Superior temporal gyrus (tissue), 1 donor: Measurements from ENCODE around the gene EXOC2.
"Not testable (repeated sequence)": the region's sequence is repeated elsewhere in the genome, so short reads cannot be mapped to it uniquely, and the experiment has no call there.

ENCODE experiments used
- DNase-seq: peaks from one replicate; pipeline ENCODE4 v3.0.0-alpha.2; 2016; ENCODE audit errors: extremely low spot score

The EXOC2 gene

DNA sequence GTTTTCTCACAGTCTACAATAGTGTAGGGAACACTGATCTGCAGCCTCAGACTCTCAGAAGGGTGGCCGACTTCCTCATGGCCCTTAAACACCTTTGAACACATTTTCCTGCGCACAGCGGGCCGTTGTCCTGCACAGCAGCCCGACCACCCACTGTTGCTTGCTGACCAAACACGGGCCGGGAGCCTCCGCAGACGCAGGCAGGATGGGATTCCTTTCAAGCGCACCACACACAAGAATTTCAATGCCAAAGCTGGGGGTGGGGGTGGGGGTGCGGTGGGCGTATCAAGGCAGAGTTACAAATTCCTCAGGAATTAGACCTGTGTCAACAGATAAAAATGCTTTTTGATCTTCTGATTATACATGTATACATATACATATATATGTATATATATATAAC is 110.6 kb downstream of the EXOC2 start:
- DNase-seq = no peak

DNA sequence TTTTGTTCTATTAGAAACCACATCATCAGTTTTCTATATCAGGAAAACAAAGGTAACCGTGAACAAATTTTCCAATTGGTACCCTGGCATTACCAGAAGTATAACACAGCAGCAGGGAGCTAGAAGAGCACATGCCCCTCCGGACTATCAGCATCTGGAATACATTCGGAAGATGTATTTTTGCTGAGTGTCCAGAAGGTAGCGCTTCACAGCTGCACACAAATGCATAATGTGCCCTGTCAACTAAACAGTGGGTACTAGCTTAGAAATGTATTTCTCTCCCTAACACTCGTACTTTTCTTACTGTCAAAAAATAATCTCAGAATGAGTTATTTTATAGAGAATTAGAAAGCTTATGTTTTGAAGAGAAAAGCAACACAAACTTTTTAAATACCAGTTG is 113.6 kb downstream of the EXOC2 start:
- DNase-seq = no peak

DNA sequence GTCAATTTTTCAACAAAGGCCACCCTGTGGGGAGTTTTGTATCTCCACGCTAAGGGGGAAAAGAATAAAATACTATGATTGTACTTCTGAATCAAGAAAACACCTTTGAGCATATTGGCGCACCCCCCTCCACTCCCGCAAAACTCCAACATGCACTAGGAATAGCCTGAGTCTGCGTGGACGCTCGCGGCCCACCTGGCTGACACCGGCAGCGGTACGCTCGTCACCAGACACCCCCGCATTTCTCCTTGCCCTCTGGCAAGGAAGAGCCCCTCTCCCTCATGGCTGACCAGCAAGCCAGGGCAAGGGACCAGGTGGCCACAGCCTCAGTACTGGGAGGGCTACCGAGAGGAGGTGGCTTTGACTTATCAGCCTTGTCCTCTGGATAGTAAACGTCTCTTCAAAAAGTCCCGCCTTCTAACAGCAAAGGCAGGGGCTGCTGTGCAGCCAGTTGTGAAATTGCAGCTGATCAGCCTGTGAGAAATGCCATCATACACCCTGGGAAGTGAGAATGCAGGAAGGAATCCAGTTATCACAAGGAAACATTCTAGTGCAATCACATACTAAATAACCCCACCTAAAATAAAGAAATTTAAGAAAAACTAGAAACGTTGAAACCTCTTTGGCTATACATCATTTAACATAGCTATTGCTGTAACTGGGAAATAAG is 120.2 kb downstream of the EXOC2 start:
- no peak for DNase-seq

DNA sequence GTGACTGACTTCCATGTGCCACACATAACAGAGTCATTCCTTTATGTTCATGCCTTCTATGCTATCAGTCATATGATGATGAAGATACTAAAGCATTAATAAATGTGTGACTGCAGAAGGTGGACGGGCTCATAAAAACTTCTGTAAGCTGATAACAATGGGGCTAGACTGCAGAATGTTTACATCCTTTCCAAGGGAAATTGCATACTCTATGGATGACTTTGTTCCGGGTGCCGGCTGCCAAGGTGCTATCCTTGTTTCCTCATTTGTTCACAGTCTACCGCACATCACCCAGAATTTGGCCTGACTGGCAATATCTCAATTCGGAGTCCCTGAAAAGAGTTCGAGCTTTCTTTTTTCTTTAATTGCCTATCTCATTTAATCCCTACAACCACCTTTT is 121.0 kb downstream of the EXOC2 start:
- no peak for DNase-seq

DNA sequence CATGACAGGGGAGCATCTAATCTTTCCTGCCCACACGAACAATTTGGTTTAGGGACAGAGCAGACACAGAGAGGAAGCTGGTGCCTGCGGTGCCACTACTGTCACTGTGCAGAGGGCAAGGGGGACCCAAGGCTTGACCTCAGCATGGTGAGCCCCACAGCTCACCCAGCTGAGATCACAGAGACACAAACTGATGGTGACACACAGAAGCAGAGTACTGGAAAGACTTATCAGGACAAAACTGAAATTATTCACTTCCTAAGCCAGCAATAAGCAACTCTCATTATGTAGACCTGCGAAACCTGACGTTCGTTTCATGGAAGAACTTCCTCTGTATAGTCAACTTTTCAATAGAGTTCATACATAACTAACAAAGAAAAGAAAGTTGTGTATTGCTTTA is 122.1 kb downstream of the EXOC2 start:
- DNase-seq = no peak

DNA sequence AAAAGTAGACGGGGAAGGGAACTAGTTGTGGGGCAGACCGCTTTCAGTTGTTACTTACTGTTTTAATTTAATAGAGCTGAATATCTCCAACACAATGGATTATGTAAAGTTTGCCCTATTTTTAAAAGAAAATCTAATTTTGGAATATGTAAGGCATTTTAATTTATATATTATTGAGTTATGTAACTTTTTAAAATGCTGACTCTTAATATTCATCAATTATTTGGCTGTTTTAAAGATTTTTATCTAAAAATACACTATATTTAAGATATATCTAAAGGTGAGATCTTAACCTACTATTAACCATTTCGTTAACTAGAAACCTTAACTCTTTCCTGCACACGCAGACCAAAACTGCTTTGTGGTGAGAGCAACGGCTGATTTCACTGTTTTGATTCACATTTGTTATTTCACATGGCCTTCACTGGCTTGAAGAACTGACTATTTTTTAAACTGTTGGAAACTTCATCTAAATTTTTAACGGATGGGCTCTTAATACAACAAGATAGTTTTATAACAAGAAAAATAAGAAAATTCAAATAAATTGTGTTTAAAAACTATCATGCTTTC is 123.9 kb downstream of the EXOC2 start:
- no peak for DNase-seq

DNA sequence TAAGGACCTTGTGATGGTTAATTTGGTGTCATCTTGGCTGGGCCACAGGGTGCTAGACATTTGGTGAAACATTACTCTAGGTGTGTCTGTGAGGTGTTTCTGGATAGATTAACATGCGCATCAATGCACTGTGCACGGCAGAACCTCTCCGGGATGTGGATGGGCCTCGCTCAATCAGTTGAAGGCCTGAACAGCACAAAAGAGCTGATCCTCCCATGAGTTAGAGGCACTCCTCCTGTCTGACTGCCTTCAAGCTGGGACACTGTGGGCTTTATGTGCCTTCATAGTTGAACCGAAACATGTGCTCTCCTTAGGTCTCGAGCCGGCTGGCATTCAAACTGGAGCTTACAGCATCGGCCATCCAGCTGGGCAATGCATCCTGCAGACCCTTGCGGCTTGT is 124.9 kb downstream of the EXOC2 start:
- DNase-seq = no peak

DNA sequence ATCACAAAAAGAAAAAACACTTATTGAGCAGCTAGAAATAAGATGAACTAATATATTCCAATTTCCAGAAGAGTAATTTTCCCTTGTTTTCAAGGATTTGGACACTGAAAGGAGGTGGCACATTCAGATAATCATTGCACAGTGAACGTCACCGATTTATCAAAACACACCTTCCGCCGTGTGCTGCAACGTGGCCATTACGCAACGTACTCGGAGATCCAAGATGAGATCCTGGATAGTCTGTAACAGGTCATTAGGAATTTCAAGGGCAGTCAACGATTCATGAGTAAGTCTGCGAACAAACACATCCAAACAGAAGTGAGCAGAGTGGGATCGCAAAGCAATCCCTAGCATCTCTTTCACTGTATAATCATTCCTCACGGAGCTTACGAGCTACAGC is 129.1 kb downstream of the EXOC2 start:
- DNase-seq = no peak

DNA sequence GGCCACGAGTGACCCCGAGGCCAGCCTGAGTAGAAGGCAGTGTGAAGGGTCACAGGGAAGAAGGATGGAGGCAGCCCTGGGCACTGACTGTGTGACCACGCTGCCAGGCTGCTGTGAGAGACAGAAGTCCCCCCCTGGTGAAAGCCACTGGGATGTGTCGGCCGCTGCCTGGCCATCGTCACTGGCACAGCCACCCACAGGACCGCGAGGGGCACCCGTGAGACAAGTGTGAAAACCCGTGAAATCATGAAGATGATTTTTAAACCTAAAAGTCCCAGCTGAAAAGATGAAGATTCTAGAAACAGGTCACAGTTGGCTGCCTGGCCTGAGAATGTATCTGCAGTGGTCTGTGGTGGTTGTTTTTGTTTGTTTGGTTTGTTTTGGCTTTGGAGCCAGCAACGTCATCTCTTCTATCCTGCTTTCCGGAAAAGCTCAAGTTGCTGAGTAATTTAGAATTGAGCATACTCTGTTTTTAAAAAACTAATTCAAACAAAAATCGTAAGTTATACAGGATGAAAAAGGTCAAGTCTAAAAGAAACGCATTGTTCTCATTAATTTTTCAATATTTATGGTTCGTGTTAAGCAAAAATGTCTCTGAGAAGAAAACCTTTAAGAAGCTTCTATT is 130.8 kb downstream of the EXOC2 start:
- DNase-seq = no peak

DNA sequence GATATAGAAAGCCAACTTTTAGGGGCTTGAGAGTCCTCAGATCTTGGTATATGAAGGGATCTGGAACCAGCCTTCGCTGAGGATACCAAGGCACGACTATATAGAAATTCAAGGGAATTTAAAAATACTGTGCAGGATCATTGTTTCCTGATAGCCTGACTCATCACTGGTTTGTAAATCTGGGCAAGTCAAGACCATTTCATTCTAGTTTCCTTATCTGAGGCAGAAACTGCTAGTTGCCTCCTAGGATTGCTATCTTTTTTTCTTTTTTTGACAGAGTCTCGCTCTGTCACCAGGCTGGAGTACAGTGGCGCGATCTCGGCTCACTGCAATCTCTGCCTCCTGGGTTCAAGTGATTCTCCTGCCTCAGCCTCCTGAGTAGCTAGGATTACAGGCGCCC is 131.6 kb downstream of the EXOC2 start:
- DNase-seq = not testable (repeated sequence)

DNA sequence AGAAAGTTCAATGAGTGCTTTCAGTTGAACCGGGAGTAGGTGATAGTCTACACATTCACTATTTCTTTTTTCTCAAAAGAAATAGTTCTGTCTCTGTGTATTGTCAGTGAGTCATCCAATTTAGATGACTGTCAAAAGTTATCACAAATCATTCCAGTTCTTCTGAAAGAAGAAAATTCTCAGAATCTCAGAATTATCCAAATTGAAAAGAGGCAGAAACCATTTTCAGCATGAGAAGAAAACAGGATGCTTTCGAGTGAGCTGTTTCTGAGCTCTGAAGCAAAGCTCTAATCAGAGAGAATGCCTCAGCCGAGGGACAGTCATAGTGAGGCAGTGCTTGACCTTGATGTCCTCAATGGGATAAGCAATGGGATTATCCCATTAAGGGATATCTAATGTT is 134.0 kb downstream of the EXOC2 start:
- no peak for DNase-seq

DNA sequence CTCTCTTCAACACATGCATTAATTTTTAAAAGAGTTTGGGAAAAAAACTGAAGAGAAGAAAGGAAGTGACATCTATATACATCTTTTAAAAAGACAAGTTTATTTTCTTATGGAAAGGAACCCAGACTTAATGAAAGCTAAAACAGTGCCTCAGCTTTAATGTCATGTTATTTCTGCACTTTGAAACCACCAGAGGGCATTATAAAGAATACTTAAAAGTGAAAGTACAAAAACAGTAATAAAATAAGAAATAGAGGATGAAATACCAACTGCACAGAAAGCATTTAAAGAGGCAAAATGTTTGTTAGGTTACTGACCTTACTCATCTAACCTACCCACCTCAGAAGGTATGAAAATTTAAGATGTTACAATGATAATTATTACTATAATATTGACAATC is 134.8 kb downstream of the EXOC2 start:
- DNase-seq = peak; percentile 6

DNA sequence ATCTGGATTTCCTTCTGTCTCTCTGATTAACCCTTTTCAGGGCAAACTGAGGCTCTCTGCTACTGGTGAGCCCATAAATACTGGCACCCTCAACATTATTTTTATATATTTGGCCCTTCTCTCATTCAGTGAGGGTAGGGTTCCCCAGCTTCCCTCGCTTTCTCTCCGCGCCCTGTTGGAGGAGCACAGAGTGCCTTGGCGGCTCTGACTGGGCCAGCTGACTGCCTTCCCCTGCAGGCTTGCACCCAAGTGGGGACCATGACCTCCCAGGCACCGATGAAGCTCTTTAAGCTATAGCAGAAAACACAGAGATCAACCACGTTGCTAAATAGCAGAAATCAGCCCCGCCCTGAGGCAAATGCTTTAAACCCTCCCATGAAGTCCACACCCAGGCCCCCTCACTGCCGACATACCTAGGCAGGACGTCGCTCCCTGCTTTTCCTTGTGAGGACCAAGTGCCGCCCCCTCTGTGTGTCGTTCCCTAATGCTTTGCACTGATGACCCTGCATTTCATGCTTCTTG is 141.0 kb downstream of the EXOC2 start:
- no peak for DNase-seq

DNA sequence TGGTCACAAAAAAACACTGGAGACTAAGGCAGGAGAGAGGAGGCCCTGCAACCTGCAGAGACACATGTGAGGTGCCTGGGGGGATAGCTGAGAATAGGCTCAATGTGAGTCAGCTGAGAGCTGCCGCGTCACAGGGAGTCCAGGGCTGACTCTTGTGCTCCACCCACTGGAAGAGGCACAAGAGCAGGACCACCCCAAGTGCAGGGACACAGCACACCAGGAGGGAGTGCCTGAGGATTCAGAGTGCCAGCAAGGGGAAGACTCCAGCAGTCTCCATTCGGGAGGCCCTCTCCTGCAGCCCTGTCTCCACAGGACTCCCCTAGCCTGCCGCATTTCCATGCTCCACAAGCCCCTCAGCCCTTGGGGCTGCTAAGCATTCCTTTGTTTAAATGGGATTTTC is 141.5 kb downstream of the EXOC2 start:
- DNase-seq = peak; percentile 10

DNA sequence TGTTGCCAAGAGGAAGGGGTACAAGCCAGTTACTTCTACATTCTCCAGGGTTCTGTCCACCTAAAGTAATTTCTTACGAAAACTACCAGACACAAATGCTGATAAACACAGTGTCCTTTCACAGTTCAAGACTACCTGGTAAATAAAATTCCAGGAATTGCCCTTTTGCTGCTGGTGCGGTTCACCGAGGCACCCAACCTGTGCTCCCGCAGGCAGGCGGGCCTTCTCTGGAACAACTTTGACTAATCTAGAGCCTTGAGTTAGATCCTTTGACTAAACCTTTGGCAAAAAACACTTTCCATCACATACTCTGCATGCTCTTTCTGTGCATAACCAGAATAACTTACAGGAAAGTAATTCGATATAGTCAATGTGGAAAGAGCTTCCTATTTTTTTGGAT is 143.0 kb downstream of the EXOC2 start:
- no peak for DNase-seq

DNA sequence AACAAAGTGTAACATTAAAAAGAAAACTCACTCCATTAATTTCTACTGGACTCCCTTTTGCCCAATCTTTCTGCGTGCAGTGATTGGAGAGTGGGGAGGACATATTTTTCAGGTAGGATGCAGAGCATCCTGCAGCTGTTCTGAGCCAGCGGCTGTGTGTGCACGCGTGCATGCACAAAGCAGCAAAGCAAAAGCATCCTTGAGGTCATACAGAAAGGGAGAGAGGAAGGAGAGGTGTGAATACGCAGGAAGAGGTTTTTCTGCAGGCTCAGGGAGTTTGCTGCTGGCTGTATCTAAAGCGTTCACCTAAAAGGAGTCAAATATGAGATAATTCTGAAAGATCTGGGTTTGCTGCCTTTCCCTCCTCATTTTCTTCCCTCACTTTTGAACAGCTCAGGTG is 144.4 kb downstream of the EXOC2 start:
- no peak for DNase-seq

DNA sequence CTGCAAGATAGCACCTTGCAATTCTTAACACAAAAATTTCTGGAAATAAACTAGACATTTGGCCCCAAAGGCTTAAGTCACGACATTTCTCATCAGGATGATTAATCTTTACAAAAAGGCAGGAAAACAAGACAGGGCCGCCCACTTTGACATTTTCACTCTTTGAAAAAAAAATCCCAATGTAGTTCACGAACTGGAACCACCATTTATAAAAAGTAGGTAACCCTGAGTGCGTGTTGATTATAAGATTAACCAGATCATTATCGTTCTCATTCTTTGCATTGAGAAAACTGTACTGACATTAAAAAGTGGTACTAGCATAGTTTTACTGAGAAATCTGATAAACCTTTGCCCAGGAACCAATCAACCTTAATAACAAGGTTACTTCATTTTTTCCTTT is 144.8 kb downstream of the EXOC2 start:
- no peak for DNase-seq

DNA sequence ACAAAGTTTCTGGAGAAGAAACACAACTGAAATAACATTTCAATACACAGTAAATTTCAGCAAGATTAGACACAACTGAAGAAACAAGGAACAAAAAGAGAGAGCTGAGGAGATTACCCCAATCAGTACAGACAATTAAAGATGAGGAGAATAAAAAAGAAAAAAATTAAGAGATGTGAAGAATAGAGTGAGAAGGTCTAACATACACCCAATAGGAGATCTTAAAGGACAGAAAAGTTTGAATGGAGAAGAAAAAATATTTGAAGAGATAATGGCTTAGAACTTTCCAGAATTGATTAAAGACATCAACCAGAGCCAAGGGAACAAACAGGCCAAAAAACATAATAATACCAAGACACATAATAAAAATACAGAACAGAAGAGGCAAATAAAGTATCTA is 152.4 kb downstream of the EXOC2 start:
- no peak for DNase-seq

DNA sequence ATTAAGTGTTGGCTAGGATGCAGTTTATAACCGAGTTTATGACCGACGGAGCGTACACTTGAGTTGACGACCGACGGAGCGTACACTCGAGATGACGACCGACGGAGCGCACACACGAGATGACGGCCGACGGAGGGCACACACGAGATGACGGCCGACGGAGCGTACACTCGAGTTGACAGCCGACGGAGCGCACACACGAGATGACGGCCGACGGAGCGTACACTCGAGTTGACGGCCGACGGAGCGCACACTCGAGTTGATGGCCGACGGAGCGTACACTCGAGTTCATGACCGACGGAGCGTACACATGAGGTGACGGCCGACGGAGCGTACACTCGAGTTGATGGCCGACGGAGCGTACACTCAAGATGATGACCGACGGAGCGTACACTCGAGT is 155.8 kb downstream of the EXOC2 start:
- no peak for DNase-seq

DNA sequence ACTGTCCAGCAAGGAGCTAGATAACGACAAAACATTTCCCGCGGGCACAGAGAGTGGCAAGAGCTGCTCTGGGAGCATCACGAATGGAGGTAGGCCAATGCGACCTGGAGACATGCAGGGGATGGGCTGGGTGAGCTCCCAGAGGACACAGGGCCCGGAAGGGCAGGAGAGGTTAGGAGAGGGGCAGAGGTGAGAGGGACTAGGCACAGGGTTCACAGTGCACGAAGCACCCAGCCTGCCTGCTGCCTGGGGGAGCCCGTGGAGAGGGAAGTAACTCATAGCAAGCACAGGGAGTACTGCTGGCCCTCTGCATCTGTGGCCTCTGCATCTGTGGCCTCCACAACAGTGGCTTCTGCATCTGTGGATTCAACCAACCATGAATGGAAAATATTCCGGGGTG is 162.5 kb downstream of the EXOC2 start:
- no peak for DNase-seq

DNA sequence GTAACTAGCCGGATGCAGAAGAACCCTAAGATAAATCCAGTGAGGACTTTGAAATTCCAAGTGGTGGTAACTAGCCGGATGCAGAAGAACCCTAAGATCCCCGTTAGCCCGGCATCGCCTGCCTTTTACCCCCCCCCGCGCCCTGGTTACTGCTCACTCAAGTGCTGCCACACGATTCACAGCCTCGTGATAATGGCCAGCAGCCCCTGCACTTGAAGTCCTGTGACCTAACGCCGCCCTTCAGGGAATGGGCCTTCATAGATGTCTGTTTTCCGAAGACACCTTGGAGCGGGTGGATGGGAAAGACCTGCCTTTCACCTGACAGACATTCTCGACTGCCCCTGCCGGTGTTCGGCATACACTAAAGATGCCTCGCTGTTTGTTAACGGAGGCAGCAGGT is 163.9 kb downstream of the EXOC2 start:
- DNase-seq = no peak

DNA sequence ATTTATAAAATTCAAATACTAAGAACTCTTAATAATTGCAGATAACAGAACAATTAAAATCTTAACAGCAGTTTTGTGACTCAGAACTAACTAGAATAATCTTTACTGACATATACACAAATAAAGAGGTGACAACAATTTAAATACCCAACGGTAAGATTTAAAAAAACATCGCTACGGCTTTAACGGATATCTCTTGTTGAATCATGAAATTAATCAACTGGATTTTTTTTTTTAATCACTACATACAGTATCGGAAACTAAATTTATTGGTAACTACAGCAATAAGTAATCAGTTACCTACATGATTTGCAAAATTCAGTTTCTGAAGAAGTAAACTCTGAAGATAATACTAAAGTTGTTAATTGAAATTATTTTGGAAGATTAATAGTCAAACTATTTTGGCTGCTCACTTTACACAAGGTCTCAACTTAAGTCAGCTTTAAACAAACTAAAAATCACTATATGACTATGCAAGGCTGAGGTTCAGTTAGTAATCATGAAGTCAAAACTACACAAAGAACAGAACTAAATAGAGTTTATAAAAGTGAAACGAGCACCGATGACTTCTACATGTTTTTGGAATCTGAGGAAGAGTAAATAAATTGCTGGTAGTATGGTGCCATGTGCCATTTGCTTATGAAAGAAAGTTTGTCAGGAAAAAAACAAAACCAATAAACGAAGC is 164.8 kb downstream of the EXOC2 start:
- no peak for DNase-seq

DNA sequence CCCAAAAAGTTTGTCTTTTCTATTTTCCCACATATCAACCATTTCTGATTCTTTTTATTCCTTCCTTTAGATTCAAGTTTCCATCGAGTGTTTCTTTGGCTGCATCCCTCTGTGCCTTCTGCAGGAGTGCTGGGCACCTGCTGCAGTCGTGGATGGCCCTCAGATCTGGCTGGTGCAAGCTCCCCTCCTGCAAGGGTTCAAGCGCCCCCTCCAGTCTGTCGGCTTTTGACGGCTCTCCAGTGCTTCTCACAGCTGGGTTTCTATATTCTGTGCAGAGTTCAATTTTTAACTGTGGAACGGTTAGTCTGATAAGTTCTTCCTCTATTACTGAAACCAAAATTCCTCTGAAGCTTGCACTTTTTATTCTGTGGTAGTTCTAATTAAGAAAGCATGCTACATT is 168.1 kb downstream of the EXOC2 start:
- peak; percentile 56 for DNase-seq
